HepG2 (cell line): Measurements from ENCODE around the gene CEP128.

Experiments used
- ARID2 ChIP-seq: sonication (generic); formaldehyde crosslinking; IDR thresholded peaks from 2 replicates; pipeline ENCODE4 v1.8.1; 2022; ENCODE audit warnings: mild to moderate bottlenecking, missing genetic modification reagents, borderline replicate concordance
- CBX5 ChIP-seq: sonication (generic); formaldehyde crosslinking; IDR thresholded peaks from 2 replicates; pipeline ENCODE4 v1.4.0; 2020; ENCODE audit warnings: missing genetic modification reagents, borderline replicate concordance
- CTCF ChIP-seq: sonication (generic); formaldehyde crosslinking; IDR thresholded peaks from 2 replicates; pipeline ENCODE4 v1.5.0; 2020; ENCODE audit warnings: mild to moderate bottlenecking, missing genetic modification reagents, moderate library complexity
- EP300 ChIP-seq, 3 experiments: sonication (generic) in 1 of 3; formaldehyde crosslinking in 1 of 3; IDR thresholded peaks; 2 replicates each; pipeline versions ENCODE4 v1.5.1 to v1.6.1; 2011 to 2020; ENCODE audit warnings: low read depth in 2 of 3, low read length in 2 of 3, borderline replicate concordance in 1 of 3, improper control_type of control experiment in 1 of 3, mild to moderate bottlenecking in 1 of 3, missing genetic modification reagents in 1 of 3, moderate library complexity in 1 of 3
- EZH2 ChIP-seq: conservative IDR thresholded peaks from 2 replicates; pipeline ENCODE4 v1.6.1; 2012; ENCODE audit warnings: mild to moderate bottlenecking, low read depth, low read length, moderate library complexity
- GABPB1 ChIP-seq: IDR thresholded peaks from 2 replicates; pipeline ENCODE4 v1.6.1; 2016; ENCODE audit warnings: mild to moderate bottlenecking, missing genetic modification reagents, moderate library complexity, missing compliant biosample characterization
- HNRNPUL1 ChIP-seq: fragments of 200-400 bp; formaldehyde crosslinking; IDR thresholded peaks from 2 replicates; pipeline ENCODE4 v1.6.1; 2017; ENCODE audit warnings: low read depth, mild to moderate bottlenecking, low read length, moderate library complexity
- TP53 ChIP-seq: sonication (generic); formaldehyde crosslinking; conservative IDR thresholded peaks from 2 replicates; pipeline ENCODE4 v1.4.0; 2020; ENCODE audit warnings: missing genetic modification reagents
- TF ChIP-seq, protein P1 (sequence below), 2 experiments: fragments of 450-650 bp in 1 of 2; sonication (generic) in 1 of 2; formaldehyde crosslinking; IDR thresholded peaks; 2 replicates each; pipeline versions ENCODE4 v1.5.0 to v1.8.0; 2020 to 2022; ENCODE audit warnings: mild to moderate bottlenecking in 1 of 2, missing genetic modification reagents in 1 of 2

GRCh38 chr14:80906946-80907345, 34.6 kb downstream of the CEP128 start:
- TF ChIP-seq, protein P1, sequence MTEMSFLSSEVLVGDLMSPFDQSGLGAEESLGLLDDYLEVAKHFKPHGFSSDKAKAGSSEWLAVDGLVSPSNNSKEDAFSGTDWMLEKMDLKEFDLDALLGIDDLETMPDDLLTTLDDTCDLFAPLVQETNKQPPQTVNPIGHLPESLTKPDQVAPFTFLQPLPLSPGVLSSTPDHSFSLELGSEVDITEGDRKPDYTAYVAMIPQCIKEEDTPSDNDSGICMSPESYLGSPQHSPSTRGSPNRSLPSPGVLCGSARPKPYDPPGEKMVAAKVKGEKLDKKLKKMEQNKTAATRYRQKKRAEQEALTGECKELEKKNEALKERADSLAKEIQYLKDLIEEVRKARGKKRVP (CRISPR knock-in tag; IDR thresholded peaks at IDR 0.05), result no peak
- TF ChIP-seq EZH2 (no peak), CBX5 (CRISPR knock-in tag) (no peak), HNRNPUL1 (no peak), EP300 (IDR thresholded peaks at IDR 0.05; ENCODE audit: low read depth in 2 of 2, low read length in 2 of 2) (no peak), EP300 (CRISPR knock-in tag; IDR thresholded peaks at IDR 0.05; ENCODE audit: borderline replicate concordance) (no peak), TP53 (CRISPR knock-in tag) (no peak), GABPB1 (CRISPR knock-in tag) (no peak), ARID2 (no peak), CTCF (CRISPR knock-in tag) (no peak)
